Endothelial cell of hepatic sinusoid (primary cell): ENCODE results near the gene MSANTD1.

Experiments
- in situ Hi-C: cut with HindIII; loops from 2 replicates; pipeline ENCODE4 v1.10.0; 2017; ENCODE audit warnings: low sequenced_read_pairs

MSANTD1 gene

GRCh38 chr4:3248811-3249661 is at the start of gene MSANTD1:
TSS of gene MSANTD1 (plus strand) at chr4:3249159. CDS start at chr4:3249223, 64 bp downstream.
- in situ Hi-C loops, result no loop called here

- in situ Hi-C loops, result no loop called here
Measured at GRCh38 chr4:3199653-3200422, 49.1 kb upstream of the MSANTD1 start.

- in situ Hi-C loops, result no loop called here
Measured at GRCh38 chr4:3200423-3201090, 48.4 kb upstream of the MSANTD1 start.

- in situ Hi-C loops, result no loop called here
Measured at GRCh38 chr4:3201718-3202702, 46.9 kb upstream of the MSANTD1 start.

GRCh38 chr4:3202836-3203820 is 45.8 kb upstream of the MSANTD1 start:
- in situ Hi-C loops, result no loop called here

- in situ Hi-C loops, result no loop called here
Measured at GRCh38 chr4:3203971-3204431, 45.0 kb upstream of the MSANTD1 start.

GRCh38 chr4:3205995-3206394 is 43.0 kb upstream of the MSANTD1 start:
- in situ Hi-C loops, result no loop called here

- in situ Hi-C loops, result no loop called here
Measured at GRCh38 chr4:3206439-3207100, 42.4 kb upstream of the MSANTD1 start.

- in situ Hi-C loops, result no loop called here
Measured at GRCh38 chr4:3207531-3208037, 41.4 kb upstream of the MSANTD1 start.

- in situ Hi-C loops, result no loop called here
Measured at GRCh38 chr4:3208826-3209225, 40.1 kb upstream of the MSANTD1 start.

- in situ Hi-C loops, result no loop called here
Measured at GRCh38 chr4:3209551-3210325, 39.2 kb upstream of the MSANTD1 start.

- in situ Hi-C loops, result no loop called here
Measured at GRCh38 chr4:3210467-3210866, 38.5 kb upstream of the MSANTD1 start.

- in situ Hi-C loops, result no loop called here
Measured at GRCh38 chr4:3211866-3212265, 37.1 kb upstream of the MSANTD1 start.

GRCh38 chr4:3212391-3213105 is 36.4 kb upstream of the MSANTD1 start:
- in situ Hi-C loops, result no loop called here

GRCh38 chr4:3213106-3213425 is 35.9 kb upstream of the MSANTD1 start:
- in situ Hi-C loops, result no loop called here

- in situ Hi-C loops, result no loop called here
Measured at GRCh38 chr4:3213661-3214250, 35.2 kb upstream of the MSANTD1 start.

GRCh38 chr4:3215256-3215655 is 33.7 kb upstream of the MSANTD1 start:
- in situ Hi-C loops, result no loop called here
